IMR-90 (cell line): ENCODE data around the gene TMPRSS11E.

Experiments used
- BHLHE40 ChIP-seq: fragments of 150-350 bp; IDR thresholded peaks from 2 replicates; pipeline ENCODE4 v1.6.1; 2016; ENCODE audit warnings: mild to moderate bottlenecking, low read depth, low read length
- CHD1 ChIP-seq: IDR thresholded peaks from 2 replicates; pipeline ENCODE4 v1.6.1; 2012; ENCODE audit warnings: low read depth, low read length, improper control_type of control experiment
- MAFK ChIP-seq: IDR thresholded peaks from 2 replicates; pipeline ENCODE4 v1.6.1; 2012; ENCODE audit warnings: low read depth, low read length, improper control_type of control experiment
- MXI1 ChIP-seq: IDR thresholded peaks from 2 replicates; pipeline ENCODE4 v1.6.1; 2012; ENCODE audit warnings: low read depth, mild to moderate bottlenecking, low read length, moderate library complexity, borderline replicate concordance
- POLR2A ChIP-seq: IDR thresholded peaks from 2 replicates; pipeline ENCODE4 v1.6.1; 2012; ENCODE audit warnings: mild to moderate bottlenecking, low read depth, low read length
- RAD21 ChIP-seq: IDR thresholded peaks from 2 replicates; pipeline ENCODE4 v1.6.1; 2012; ENCODE audit warnings: low read length, improper control_type of control experiment
- RCOR1 ChIP-seq: IDR thresholded peaks from 2 replicates; pipeline ENCODE4 v1.6.1; 2012; ENCODE audit warnings: mild to moderate bottlenecking, low read length, improper control_type of control experiment; ENCODE audit not compliant: insufficient replicate concordance
- RFX5 ChIP-seq: IDR thresholded peaks from 2 replicates; pipeline ENCODE4 v1.8.0; 2012; ENCODE audit warnings: low read depth, mild to moderate bottlenecking, low read length, moderate library complexity
- SMC3 ChIP-seq: fragments of 150-350 bp; IDR thresholded peaks from 2 replicates; pipeline ENCODE4 v1.6.1; 2016; ENCODE audit warnings: low read depth, mild to moderate bottlenecking, antibody characterized with exemption, low read length, moderate library complexity
- USF2 ChIP-seq: fragments of 150-350 bp; IDR thresholded peaks from 2 replicates; pipeline ENCODE4 v1.6.1; 2017; ENCODE audit warnings: mild to moderate bottlenecking, antibody characterized with exemption, low read length, low read depth
- TF ChIP-seq, protein P1 (sequence below): conservative IDR thresholded peaks from 2 replicates; pipeline ENCODE4 v1.5.1; 2012; ENCODE audit warnings: mild to moderate bottlenecking, low read depth, low read length, improper control_type of control experiment
- TF ChIP-seq, protein P2 (sequence below): fragments of 150-350 bp; IDR thresholded peaks from 2 replicates; pipeline ENCODE4 v1.6.1; 2016; ENCODE audit warnings: low read depth, mild to moderate bottlenecking, low read length, moderate library complexity, borderline replicate concordance

- TF ChIP-seq POLR2A (no peak), MAFK (no peak), BHLHE40 (no peak), RFX5 (no peak), USF2 (no peak), SMC3 (no peak), CHD1 (no peak), RCOR1 (no peak), RAD21 (no peak), MXI1 (no peak)
- TF ChIP-seq, protein P1, sequence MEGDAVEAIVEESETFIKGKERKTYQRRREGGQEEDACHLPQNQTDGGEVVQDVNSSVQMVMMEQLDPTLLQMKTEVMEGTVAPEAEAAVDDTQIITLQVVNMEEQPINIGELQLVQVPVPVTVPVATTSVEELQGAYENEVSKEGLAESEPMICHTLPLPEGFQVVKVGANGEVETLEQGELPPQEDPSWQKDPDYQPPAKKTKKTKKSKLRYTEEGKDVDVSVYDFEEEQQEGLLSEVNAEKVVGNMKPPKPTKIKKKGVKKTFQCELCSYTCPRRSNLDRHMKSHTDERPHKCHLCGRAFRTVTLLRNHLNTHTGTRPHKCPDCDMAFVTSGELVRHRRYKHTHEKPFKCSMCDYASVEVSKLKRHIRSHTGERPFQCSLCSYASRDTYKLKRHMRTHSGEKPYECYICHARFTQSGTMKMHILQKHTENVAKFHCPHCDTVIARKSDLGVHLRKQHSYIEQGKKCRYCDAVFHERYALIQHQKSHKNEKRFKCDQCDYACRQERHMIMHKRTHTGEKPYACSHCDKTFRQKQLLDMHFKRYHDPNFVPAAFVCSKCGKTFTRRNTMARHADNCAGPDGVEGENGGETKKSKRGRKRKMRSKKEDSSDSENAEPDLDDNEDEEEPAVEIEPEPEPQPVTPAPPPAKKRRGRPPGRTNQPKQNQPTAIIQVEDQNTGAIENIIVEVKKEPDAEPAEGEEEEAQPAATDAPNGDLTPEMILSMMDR: no peak
- TF ChIP-seq, protein P2, sequence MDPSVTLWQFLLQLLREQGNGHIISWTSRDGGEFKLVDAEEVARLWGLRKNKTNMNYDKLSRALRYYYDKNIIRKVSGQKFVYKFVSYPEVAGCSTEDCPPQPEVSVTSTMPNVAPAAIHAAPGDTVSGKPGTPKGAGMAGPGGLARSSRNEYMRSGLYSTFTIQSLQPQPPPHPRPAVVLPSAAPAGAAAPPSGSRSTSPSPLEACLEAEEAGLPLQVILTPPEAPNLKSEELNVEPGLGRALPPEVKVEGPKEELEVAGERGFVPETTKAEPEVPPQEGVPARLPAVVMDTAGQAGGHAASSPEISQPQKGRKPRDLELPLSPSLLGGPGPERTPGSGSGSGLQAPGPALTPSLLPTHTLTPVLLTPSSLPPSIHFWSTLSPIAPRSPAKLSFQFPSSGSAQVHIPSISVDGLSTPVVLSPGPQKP: no peak
These were observed 40.8 kb upstream of the TMPRSS11E start for GRCh38 chr4:68406479-68406859.
